Loucy (cell line): ENCODE measurements around the gene CRAMP1.

ENCODE experiments used
- CTCF ChIP-seq: fragments of 200-600 bp; sonication (generic); conservative IDR thresholded peaks from 2 replicates; pipeline ENCODE4 v1.5.1; 2014; ENCODE audit warnings: mild to moderate bottlenecking, antibody characterized with exemption, low read length
- EZH2phosphoT487 ChIP-seq: fragments of 200-600 bp; IDR thresholded peaks from 2 replicates; pipeline ENCODE4 v1.6.1; 2018; ENCODE audit warnings: antibody characterized with exemption, mild to moderate bottlenecking, moderate library complexity, borderline replicate concordance

- TF ChIP-seq CTCF: no peak
- TF ChIP-seq EZH2phosphoT487: no peak
Observed at GRCh38 chr16:1676661-1677060, 64.5 kb downstream of the CRAMP1 start.
